Measurements from ENCODE around the gene COCH. TPM values are rescaled to one million over a fixed set of nuclear protein-coding genes. Genes with fewer than 3 reads are reported as not detected.

Gene COCH
- total RNA-seq, 2 donors from 2014 or later, result 4.0 to 9.6 TPM

GRCh38 chr14:30849983-30850382, 24.4 kb upstream of the COCH start:
- Histone ChIP-seq H3K27me3 (no peaks in the 10 kb centered on the region), H3K4me3 (no peak overlapping the region), H3K4me1 (peaks cover 3% of the 10 kb centered on the region), H3K27ac (no peak overlapping the region), H3K9me3 (no peaks in the 10 kb centered on the region), H3K36me3 (replicated peaks in 1 of 2; ENCODE audit: insufficient read depth in 1 of 2, low read depth in 2 of 2) (no peaks in the 10 kb centered on the region)
- no peak for ATAC-seq
- TF ChIP-seq CTCF (IDR thresholded peaks at IDR 0.05), result no peak
- no peak for TF ChIP-seq POLR2A (IDR thresholded peaks at IDR 0.05)
- WGBS, 2 donors, result 90 to 96% methylated on average over 1 of the region's 1 CpG
- no peak for DNase-seq
- intact Hi-C loops (cut with DNase I), result no loop called here

- no peak for ATAC-seq
- TF ChIP-seq CTCF (IDR thresholded peaks at IDR 0.05) (no peak), POLR2A (IDR thresholded peaks at IDR 0.05) (no peak)
- Histone ChIP-seq H3K9me3 (no peaks in the 10 kb centered on the region), H3K27ac (no peak overlapping the region), H3K36me3 (replicated peaks in 1 of 2; ENCODE audit: insufficient read depth in 1 of 2, low read depth in 2 of 2) (no peaks in the 10 kb centered on the region), H3K4me1 (peaks cover 3% of the 10 kb centered on the region), H3K27me3 (no peaks in the 10 kb centered on the region), H3K4me3 (no peak overlapping the region)
- intact Hi-C loops (cut with DNase I), result no loop called here
- no peak for DNase-seq
Measured at GRCh38 chr14:30853946-30854345, 20.4 kb upstream of the COCH start.

GRCh38 chr14:30854492-30854891, 19.9 kb upstream of the COCH start:
- H3K4me1 ChIP-seq, result peaks cover 3% of the 10 kb centered on the region
- H3K27ac ChIP-seq, result no peak overlapping the region
- intact Hi-C loops (cut with DNase I), result no loop called here
- TF ChIP-seq POLR2A (IDR thresholded peaks at IDR 0.05) (no peak), CTCF (IDR thresholded peaks at IDR 0.05) (no peak)
- H3K36me3 ChIP-seq (replicated peaks in 1 of 2; ENCODE audit: insufficient read depth in 1 of 2, low read depth in 2 of 2), result no peaks in the 10 kb centered on the region
- no peak for DNase-seq
- H3K4me3 ChIP-seq, result no peak overlapping the region
- H3K27me3 ChIP-seq, result no peaks in the 10 kb centered on the region
- ATAC-seq, result peak; percentile 42
- H3K9me3 ChIP-seq, result no peaks in the 10 kb centered on the region

GRCh38 chr14:30855345-30856037, 18.9 kb upstream of the COCH start:
- H3K27ac ChIP-seq, result no peak overlapping the region
- no peaks in the 10 kb centered on the region for H3K27me3 ChIP-seq
- 89 to 91% methylated on average over 6 of the region's 6 CpGs for WGBS, 2 donors
- H3K36me3 ChIP-seq (replicated peaks in 1 of 2; ENCODE audit: insufficient read depth in 1 of 2, low read depth in 2 of 2), result no peaks in the 10 kb centered on the region
- H3K4me3 ChIP-seq, result no peak overlapping the region
- TF ChIP-seq POLR2A (IDR thresholded peaks at IDR 0.05) (no peak), CTCF (IDR thresholded peaks at IDR 0.05) (no peak)
- intact Hi-C loops (cut with DNase I), result no loop called here
- no peak for ATAC-seq
- H3K9me3 ChIP-seq, result no peaks in the 10 kb centered on the region
- H3K4me1 ChIP-seq, result peaks cover 3% of the 10 kb centered on the region
- DNase-seq, result no peak

- Histone ChIP-seq H3K4me1 (no peaks in the 10 kb centered on the region), H3K36me3 (replicated peaks in 1 of 2; ENCODE audit: insufficient read depth in 1 of 2, low read depth in 2 of 2) (no peaks in the 10 kb centered on the region), H3K9me3 (no peaks in the 10 kb centered on the region), H3K27me3 (no peaks in the 10 kb centered on the region), H3K4me3 (no peak overlapping the region), H3K27ac (no peak overlapping the region)
- 80% methylated on average over 1 of the region's 1 CpG for WGBS, 2 donors
- DNase-seq (no peak), ATAC-seq (no peak)
- intact Hi-C loops (cut with DNase I), result no loop called here
- no peak for TF ChIP-seq CTCF (IDR thresholded peaks at IDR 0.05)
- TF ChIP-seq POLR2A (IDR thresholded peaks at IDR 0.05), result no peak
Measured at GRCh38 chr14:30861200-30861599, 13.2 kb upstream of the COCH start.

Data from body of pancreas (tissue), 4 donors.